ENCODE measurements around the gene SEC31A. TPM values are rescaled to one million over a fixed set of nuclear protein-coding genes. Genes with fewer than 3 reads are reported as not detected.
A peak's percentile ranks its signal among the peaks of the same experiment; 100 is the strongest.

The SEC31A gene
- total RNA-seq, 1 donor from 2014 or later, result 233 TPM

GRCh38 chr4:82906469-82906868 is 15.5 kb upstream of the SEC31A start:
- no peak overlapping the region for H3K27ac Mint-ChIP-seq
- DNase-seq (ENCODE audit: extremely low spot score, unreplicated experiment), result no peak
- H3K36me3 Mint-ChIP-seq, result no peaks in the 10 kb centered on the region
- no peaks in the 10 kb centered on the region for H3K27me3 Mint-ChIP-seq
- H3K4me3 Mint-ChIP-seq, result no peak overlapping the region
- TF ChIP-seq CTCF (conservative IDR thresholded peaks at IDR 0.05), result no peak
- H3K9me3 Mint-ChIP-seq, result no peaks in the 10 kb centered on the region
- no peaks in the 10 kb centered on the region for H3K4me1 Mint-ChIP-seq (ENCODE audit: unreplicated experiment)

- no peaks in the 10 kb centered on the region for H3K36me3 Mint-ChIP-seq
- H3K4me3 Mint-ChIP-seq, result no peak overlapping the region
- TF ChIP-seq CTCF (conservative IDR thresholded peaks at IDR 0.05), result no peak
- H3K4me1 Mint-ChIP-seq (ENCODE audit: unreplicated experiment), result no peaks in the 10 kb centered on the region
- H3K27ac Mint-ChIP-seq, result no peak overlapping the region
- H3K9me3 Mint-ChIP-seq, result no peaks in the 10 kb centered on the region
- no peaks in the 10 kb centered on the region for H3K27me3 Mint-ChIP-seq
- DNase-seq (ENCODE audit: extremely low spot score, unreplicated experiment), result no peak
Observed at GRCh38 chr4:82905205-82905604, 14.3 kb upstream of the SEC31A start.

GRCh38 chr4:82903737-82904136 is 12.8 kb upstream of the SEC31A start:
- Mint-ChIP-seq H3K27ac (no peak overlapping the region), H3K9me3 (no peaks in the 10 kb centered on the region), H3K4me1 (ENCODE audit: unreplicated experiment) (no peaks in the 10 kb centered on the region)

GRCh38 chr4:82901183-82901718 is 10.3 kb upstream of the SEC31A start:
- Mint-ChIP-seq H3K4me1 (ENCODE audit: unreplicated experiment) (peaks cover 6% of the 10 kb centered on the region), H3K4me3 (no peak overlapping the region), H3K27me3 (no peaks in the 10 kb centered on the region), H3K27ac (no peak overlapping the region), H3K36me3 (peaks cover 9% of the 10 kb centered on the region), H3K9me3 (no peaks in the 10 kb centered on the region)
- TF ChIP-seq CTCF (conservative IDR thresholded peaks at IDR 0.05), result no peak
- DNase-seq (ENCODE audit: extremely low spot score, unreplicated experiment), result no peak

More at GRCh38 chr4:82903737-82904136, 12.8 kb upstream of the SEC31A start:
- Mint-ChIP-seq H3K36me3 (peaks cover 3% of the 10 kb centered on the region), H3K27me3 (no peaks in the 10 kb centered on the region), H3K4me3 (peak overlapping the region; percentile 38)
- TF ChIP-seq CTCF (conservative IDR thresholded peaks at IDR 0.05), result no peak
- no peak for DNase-seq (ENCODE audit: extremely low spot score, unreplicated experiment)

GRCh38 chr4:82900411-82901182 is 9.6 kb upstream of the SEC31A start, which contains the start of gene THAP9:
Gene THAP9, plus strand, starts transcription at chr4:82900735. Its CDS starts 68 bp downstream, at chr4:82900803.
- Mint-ChIP-seq H3K27ac (no peak within 1 kb of the TSS), H3K9me3 (no peaks in the 10 kb centered on the region), H3K36me3 (peaks cover 11% of the 10 kb centered on the region), H3K4me3 (no peak within 1 kb of the TSS), H3K27me3 (no peaks in the 10 kb centered on the region), H3K4me1 (ENCODE audit: unreplicated experiment) (peaks cover 6% of the 10 kb centered on the region)
- DNase-seq (ENCODE audit: extremely low spot score, unreplicated experiment), result peak; percentile 96
- no peak for TF ChIP-seq CTCF (conservative IDR thresholded peaks at IDR 0.05)

All from type B pancreatic cell (in vitro differentiated cells).